ENCODE results near the gene BCO2.

BCO2 gene

GRCh38 chr11:112223754-112224532, 48.6 kb downstream of the BCO2 start:
- no peak for TF ChIP-seq CTCF (conservative IDR thresholded peaks at IDR 0.05; ENCODE audit: low read depth, low read length)
- Histone ChIP-seq H4K20me1 (ENCODE audit: insufficient read depth) (no peaks in the 10 kb centered on the region), H3K4me3 (IDR thresholded peaks at IDR 0.05; ENCODE audit: insufficient read depth, low read depth, low read length) (no peak overlapping the region), H2AFZ (ENCODE audit: low read depth) (no peak overlapping the region), H3K27me3 (ENCODE audit: insufficient read depth, low read depth) (no peaks in the 10 kb centered on the region), H3K9ac (no peak overlapping the region), H3K27ac (no peak overlapping the region), H3K4me2 (no peak overlapping the region), H3K79me2 (ENCODE audit: insufficient read depth, low read depth) (peaks cover 5% of the 10 kb centered on the region; the same call in 1 of the 2 replicates), H3K36me3 (ENCODE audit: insufficient read depth) (no peaks in the 10 kb centered on the region), H3K4me1 (ENCODE audit: low read depth, poor library complexity, severe bottlenecking) (peaks cover 8% of the 10 kb centered on the region)

GRCh38 chr11:112225753-112226061, 50.4 kb downstream of the BCO2 start:
- peak overlapping the region; percentile 60 for H3K27ac ChIP-seq
- peak overlapping the region; percentile 77 for H3K9ac ChIP-seq
- no peak for TF ChIP-seq CTCF (conservative IDR thresholded peaks at IDR 0.05; ENCODE audit: low read depth, low read length)

GRCh38 chr11:112226062-112226830, 50.9 kb downstream of the BCO2 start, which contains the start of gene PTS:
PTS (plus strand) TSS chr11:112226428; CDS start chr11:112226444, 16 bp downstream.
- peak within 1 kb of the TSS; percentile 77 for H3K9ac ChIP-seq
- peak within 1 kb of the TSS; percentile 60 for H3K27ac ChIP-seq
- H3K4me1 ChIP-seq (ENCODE audit: low read depth, poor library complexity, severe bottlenecking): peaks cover 8% of the 10 kb centered on the region
- peak within 1 kb of the TSS; percentile 73 for H3K4me2 ChIP-seq
- H3K27me3 ChIP-seq (ENCODE audit: insufficient read depth, low read depth): no peaks in the 10 kb centered on the region
- H3K79me2 ChIP-seq (ENCODE audit: insufficient read depth, low read depth): peaks cover 5% of the 10 kb centered on the region; the same call in 1 of the 2 replicates
- H3K36me3 ChIP-seq (ENCODE audit: insufficient read depth): no peaks in the 10 kb centered on the region
- peak within 1 kb of the TSS; percentile 93 for H2AFZ ChIP-seq (ENCODE audit: low read depth)
- TF ChIP-seq CTCF (conservative IDR thresholded peaks at IDR 0.05; ENCODE audit: low read depth, low read length): no peak
- no peaks in the 10 kb centered on the region for H4K20me1 ChIP-seq (ENCODE audit: insufficient read depth)
- no peak within 1 kb of the TSS for H3K4me3 ChIP-seq (IDR thresholded peaks at IDR 0.05; ENCODE audit: insufficient read depth, low read depth, low read length)

More at GRCh38 chr11:112225753-112226061, 50.4 kb downstream of the BCO2 start:
- H3K79me2 ChIP-seq (ENCODE audit: insufficient read depth, low read depth): peaks cover 5% of the 10 kb centered on the region; the same call in 1 of the 2 replicates
- H4K20me1 ChIP-seq (ENCODE audit: insufficient read depth): no peaks in the 10 kb centered on the region
- H2AFZ ChIP-seq (ENCODE audit: low read depth): peak overlapping the region; percentile 93
- H3K4me1 ChIP-seq (ENCODE audit: low read depth, poor library complexity, severe bottlenecking): peaks cover 8% of the 10 kb centered on the region
- peak overlapping the region; percentile 54 for H3K4me2 ChIP-seq
- no peak overlapping the region for H3K4me3 ChIP-seq (IDR thresholded peaks at IDR 0.05; ENCODE audit: insufficient read depth, low read depth, low read length)
- no peaks in the 10 kb centered on the region for H3K27me3 ChIP-seq (ENCODE audit: insufficient read depth, low read depth)
- H3K36me3 ChIP-seq (ENCODE audit: insufficient read depth): no peaks in the 10 kb centered on the region

GRCh38 chr11:112226831-112227401, 51.6 kb downstream of the BCO2 start:
- Histone ChIP-seq H4K20me1 (ENCODE audit: insufficient read depth) (no peaks in the 10 kb centered on the region), H2AFZ (ENCODE audit: low read depth) (peak overlapping the region; percentile 93; the same call in 1 of the 2 replicates), H3K27me3 (ENCODE audit: insufficient read depth, low read depth) (no peaks in the 10 kb centered on the region), H3K4me3 (IDR thresholded peaks at IDR 0.05; ENCODE audit: insufficient read depth, low read depth, low read length) (no peak overlapping the region), H3K4me1 (ENCODE audit: low read depth, poor library complexity, severe bottlenecking) (peaks cover 8% of the 10 kb centered on the region), H3K4me2 (peak overlapping the region; percentile 73), H3K79me2 (ENCODE audit: insufficient read depth, low read depth) (peaks cover 5% of the 10 kb centered on the region; the same call in 1 of the 2 replicates), H3K9ac (peak overlapping the region; percentile 77), H3K27ac (peak overlapping the region; percentile 60), H3K36me3 (ENCODE audit: insufficient read depth) (no peaks in the 10 kb centered on the region)
- no peak for TF ChIP-seq CTCF (conservative IDR thresholded peaks at IDR 0.05; ENCODE audit: low read depth, low read length)

Data from KMS-11 (cell line).